ENCODE results near the gene RPUSD3.

DNA sequence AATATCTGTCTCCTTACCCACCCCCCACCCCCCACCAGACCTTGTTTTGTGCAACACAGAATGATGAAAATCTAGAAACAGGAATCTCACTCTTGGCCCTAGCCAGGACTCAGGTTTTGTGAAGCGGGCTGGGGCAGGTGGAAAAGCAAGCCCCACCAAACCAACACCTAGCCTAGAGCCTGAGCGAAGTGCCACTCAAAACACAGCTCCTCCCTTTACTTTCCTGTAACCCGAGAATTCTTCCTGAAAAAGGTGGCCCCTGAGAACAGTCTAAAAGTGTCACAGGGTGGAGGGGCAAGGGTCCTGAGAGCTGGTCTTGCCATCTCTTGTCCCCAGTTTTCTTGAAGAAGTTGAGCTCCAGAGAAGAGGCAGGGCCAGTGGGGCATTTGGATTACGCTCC, 17.4 kb upstream of the RPUSD3 start:
- TF ChIP-seq CTCF (IDR thresholded peaks at IDR 0.05) = no peak
- TF ChIP-seq POLR2A (IDR thresholded peaks at IDR 0.05) = no peak
